Progenitor cell of endocrine pancreas (in vitro differentiated cells): Measurements from ENCODE around the gene HTRA3. TPM values are rescaled to one million over a fixed set of nuclear protein-coding genes. Genes with fewer than 3 reads are reported as not detected.
A peak's percentile ranks its signal among the peaks of the same experiment; 100 is the strongest.

Experiments used
- DNase-seq: peaks from one replicate; pipeline ENCODE4 v3.0.0; 2021; ENCODE audit warnings: low spot score; ENCODE audit not compliant: unreplicated experiment
- H3K27ac Mint-ChIP-seq: 2 replicates; pipeline ENCODE4 v1.8.0; 2021; ENCODE audit warnings: mild to moderate bottlenecking, moderate library complexity, mixed read lengths
- H3K27me3 Mint-ChIP-seq: 2 replicates; pipeline ENCODE4 v1.8.0; 2021; ENCODE audit warnings: mixed read lengths
- H3K36me3 Mint-ChIP-seq: 2 replicates; pipeline ENCODE4 v1.8.0; 2022; ENCODE audit warnings: mixed read lengths; ENCODE audit not compliant: insufficient read depth
- H3K4me1 Mint-ChIP-seq: 2 replicates; pipeline ENCODE4 v1.8.0; 2021; ENCODE audit warnings: low read depth, mixed read lengths
- H3K4me3 Mint-ChIP-seq: 2 replicates; pipeline ENCODE4 v1.8.0; 2021; ENCODE audit warnings: low read depth, mild to moderate bottlenecking, moderate library complexity, mixed read lengths
- H3K9me3 Mint-ChIP-seq: 2 replicates; pipeline ENCODE4 v1.8.0; 2021; ENCODE audit warnings: low read depth, mixed read lengths
- CTCF ChIP-seq: fragments of 200-600 bp; sonication (generic); IDR thresholded peaks from one replicate; pipeline ENCODE4 v1.5.0; 2021; ENCODE audit warnings: antibody characterized with exemption, mild to moderate bottlenecking; ENCODE audit not compliant: unreplicated experiment
- total RNA-seq: library from RNA; stranded (reverse); gene quantifications from 2 replicates; pipeline ENCODE4 v1.2.1, GENCODE V29; 2021

Gene HTRA3
- total RNA-seq, 1 donor from 2014 or later = 0.86 TPM

GRCh38 chr4:8312069-8312445 is 42.5 kb downstream of the HTRA3 start:
- Mint-ChIP-seq H3K4me3 (no peak overlapping the region), H3K36me3 (peaks cover 2% of the 10 kb centered on the region), H3K9me3 (peaks cover 11% of the 10 kb centered on the region), H3K27ac (no peak overlapping the region), H3K4me1 (peaks cover 15% of the 10 kb centered on the region), H3K27me3 (peaks cover 5% of the 10 kb centered on the region)
- TF ChIP-seq CTCF = no peak
- no peak for DNase-seq

- TF ChIP-seq CTCF = no peak
- Mint-ChIP-seq H3K27me3 (peaks cover 5% of the 10 kb centered on the region), H3K27ac (no peak overlapping the region), H3K9me3 (peaks cover 11% of the 10 kb centered on the region), H3K36me3 (peaks cover 2% of the 10 kb centered on the region), H3K4me3 (no peak overlapping the region), H3K4me1 (peaks cover 15% of the 10 kb centered on the region)
- DNase-seq = no peak
These were observed 43.4 kb downstream of the HTRA3 start for GRCh38 chr4:8312976-8313375.

DNA sequence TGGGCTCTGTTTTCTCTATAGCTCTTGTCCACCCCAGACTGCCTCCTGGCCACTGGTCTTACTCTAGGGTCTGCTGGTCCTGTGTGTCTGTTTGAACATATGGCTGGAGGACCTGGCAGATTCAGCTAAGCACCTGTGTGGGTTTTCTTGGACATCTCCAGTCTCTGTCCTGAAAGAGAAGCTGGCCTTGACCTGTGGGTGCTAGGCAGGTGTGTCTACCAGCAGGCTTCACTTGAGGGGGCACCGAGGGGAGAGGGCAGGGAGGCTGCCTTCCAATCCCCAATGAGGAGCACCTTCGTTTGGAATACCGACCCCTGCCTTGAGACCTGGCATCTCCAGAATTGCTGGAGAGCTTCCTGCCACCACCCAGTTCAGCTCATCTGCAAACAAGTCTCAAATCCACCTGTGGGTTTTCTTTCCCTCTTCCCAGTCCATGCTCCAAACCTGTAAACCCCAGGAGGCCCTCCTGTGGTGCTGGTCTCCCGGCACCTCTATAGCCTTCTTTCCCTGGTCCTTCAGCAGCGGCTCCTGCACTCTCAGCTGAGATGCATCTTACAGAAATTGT is 45.2 kb downstream of the HTRA3 start:
- H3K27me3 Mint-ChIP-seq = peaks cover 5% of the 10 kb centered on the region
- H3K9me3 Mint-ChIP-seq = peaks cover 11% of the 10 kb centered on the region
- peaks cover 2% of the 10 kb centered on the region for H3K36me3 Mint-ChIP-seq
- H3K4me3 Mint-ChIP-seq = no peak overlapping the region
- no peak for TF ChIP-seq CTCF
- DNase-seq = no peak
- no peak overlapping the region for H3K27ac Mint-ChIP-seq
- peaks cover 15% of the 10 kb centered on the region for H3K4me1 Mint-ChIP-seq

DNA sequence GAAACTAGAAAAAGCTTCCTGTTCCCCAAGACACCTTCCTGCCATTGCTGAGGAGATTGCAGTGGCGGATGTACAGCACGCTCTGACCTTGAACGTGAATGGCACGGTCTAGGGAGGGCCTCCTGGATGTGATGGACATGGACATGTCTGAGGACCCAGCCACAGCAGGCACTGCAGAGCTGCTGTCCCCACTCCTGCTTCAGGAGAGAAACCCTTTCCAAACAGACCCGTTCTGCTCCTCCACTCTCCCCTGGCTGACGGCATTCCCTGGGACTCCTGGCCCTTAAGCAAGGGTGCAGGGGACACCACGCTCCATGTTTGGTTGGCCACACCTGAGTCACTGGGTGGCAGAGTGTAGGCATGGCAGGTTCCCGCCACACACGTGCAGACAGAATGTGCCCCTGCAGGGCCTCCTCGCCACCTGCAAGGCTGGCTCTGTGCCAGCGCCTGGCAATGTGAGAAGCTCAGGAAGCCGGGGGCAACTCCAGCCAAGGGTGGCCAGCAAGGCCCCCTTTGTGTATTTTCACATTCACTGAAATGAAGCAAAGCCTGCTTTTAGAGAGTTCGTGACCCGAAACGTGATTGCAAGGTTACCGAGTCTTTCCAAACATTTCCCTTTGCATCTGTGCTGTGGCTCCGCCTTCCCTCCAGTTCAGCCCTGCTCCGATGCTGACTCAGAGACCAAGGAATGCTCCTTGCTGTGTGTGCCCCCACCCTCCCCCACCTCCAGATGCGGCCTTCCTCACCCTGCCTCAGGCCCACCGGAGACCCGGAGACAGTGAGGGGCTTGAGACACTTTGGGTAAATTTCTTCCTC is 46.1 kb downstream of the HTRA3 start:
- Mint-ChIP-seq H3K4me1 (peaks cover 15% of the 10 kb centered on the region), H3K27me3 (peaks cover 2% of the 10 kb centered on the region), H3K9me3 (peaks cover 11% of the 10 kb centered on the region), H3K36me3 (peaks cover 2% of the 10 kb centered on the region), H3K27ac (peak overlapping the region; percentile 93), H3K4me3 (no peak overlapping the region)
- TF ChIP-seq CTCF = no peak
- no peak for DNase-seq

GRCh38 chr4:8316251-8316771 is 46.8 kb downstream of the HTRA3 start:
- Mint-ChIP-seq H3K4me3 (no peak overlapping the region), H3K27me3 (peaks cover 2% of the 10 kb centered on the region), H3K36me3 (peaks cover 2% of the 10 kb centered on the region), H3K4me1 (peaks cover 15% of the 10 kb centered on the region), H3K27ac (peak overlapping the region; percentile 93), H3K9me3 (peaks cover 11% of the 10 kb centered on the region)
- DNase-seq = no peak
- no peak for TF ChIP-seq CTCF
